ENCODE results near the gene CATSPER1.

Gene CATSPER1

DNA sequence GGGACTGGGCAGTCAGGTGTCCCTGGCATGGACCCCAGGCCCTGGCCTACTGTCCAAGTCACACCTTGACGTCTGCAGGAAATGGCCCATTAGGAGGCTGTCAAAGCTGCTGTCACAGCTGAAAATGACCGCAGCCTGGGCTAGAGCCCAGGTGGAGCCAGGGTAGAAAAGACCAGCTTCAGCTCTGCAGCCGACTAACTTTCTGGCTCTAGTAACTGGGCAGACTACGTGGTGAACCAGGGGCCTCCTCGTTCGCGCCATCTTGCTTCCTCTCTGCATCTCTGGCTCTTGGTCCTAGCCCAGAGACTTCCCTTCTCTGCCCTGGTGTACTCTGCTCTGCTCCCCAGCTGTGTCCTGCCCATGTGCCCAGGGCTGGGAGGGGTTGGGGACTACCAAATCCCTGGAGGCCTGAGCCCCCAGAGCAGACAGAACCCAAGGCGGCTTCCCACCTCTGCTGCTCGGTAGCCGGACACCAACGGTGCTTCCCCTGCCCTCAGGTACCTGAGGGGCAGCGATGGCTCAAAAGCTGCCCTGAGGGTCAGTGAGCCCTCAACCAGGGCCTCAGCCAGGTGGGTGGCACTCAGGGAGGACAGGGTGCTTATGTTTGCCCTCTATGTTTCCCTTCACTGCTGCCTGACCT, 45.1 kb downstream of the CATSPER1 start:
- no peak for DNase-seq (ENCODE audit: low spot score)
- Histone ChIP-seq H4K91ac (ENCODE audit: low read depth, low read length, poor library complexity) (no peak overlapping the region), H3K79me1 (ENCODE audit: low read depth, low read length) (no peaks in the 10 kb centered on the region), H2AFZ (ENCODE audit: low read length) (no peak overlapping the region), H3K4me2 (ENCODE audit: insufficient read depth, low read length, poor library complexity, severe bottlenecking) (no peak overlapping the region), H3K4me1 (ENCODE audit: control insufficient read depth in 2 of 2, insufficient read depth in 1 of 2, low read depth in 1 of 2, low read length in 2 of 2) (no peaks in the 10 kb centered on the region), H2AK5ac (ENCODE audit: low read depth, low read length) (no peak overlapping the region), H3K4ac (ENCODE audit: low read length) (no peak overlapping the region), H2BK5ac (ENCODE audit: low read length) (no peak overlapping the region), H3K4me3 (ENCODE audit: low read length in 2 of 2) (no peak overlapping the region), H3K27ac (replicated peaks; ENCODE audit: low read length) (peak overlapping the region; percentile 17), H3K9me3 (replicated peaks in 1 of 2; ENCODE audit: control insufficient read depth in 2 of 2, insufficient read depth in 1 of 2, low read depth in 1 of 2, low read length in 2 of 2) (no peaks in the 10 kb centered on the region), H3K27me3 (ENCODE audit: control insufficient read depth in 3 of 3, insufficient read depth in 3 of 3, low read depth in 1 of 3, low read length in 3 of 3) (no peaks in the 10 kb centered on the region), H3K9ac (ENCODE audit: low read depth, low read length, poor library complexity) (peak overlapping the region; percentile 60), H3K14ac (ENCODE audit: low read length) (no peak overlapping the region), H2BK12ac (ENCODE audit: low read length) (peak overlapping the region; percentile 22), H3K23ac (ENCODE audit: low read depth, low read length, poor library complexity) (no peak overlapping the region), H2BK120ac (ENCODE audit: low read depth, low read length) (no peak overlapping the region), H3K18ac (ENCODE audit: low read length) (no peak overlapping the region), H3K36me3 (replicated peaks in 1 of 2; ENCODE audit: control insufficient read depth in 2 of 2, insufficient read depth in 2 of 2, low read length in 2 of 2) (peaks cover 23 to 41% of the 10 kb centered on the region in 2 donors), H2BK15ac (ENCODE audit: low read length) (no peak overlapping the region), H4K8ac (ENCODE audit: low read depth, low read length) (no peak overlapping the region)
- no CpG with 5 or more reads among the region's 12 CpGs for WGBS, 2 donors (ENCODE audit: extremely low coverage in 2 of 2, insufficient read length in 2 of 2, insufficient replicate concordance in 1 of 2)

GRCh38 chr11:65979261-65979759, 47.0 kb downstream of the CATSPER1 start:
- H3K14ac ChIP-seq (ENCODE audit: low read length) = no peak overlapping the region
- no peak overlapping the region for H2AFZ ChIP-seq (ENCODE audit: low read length)
- no peak overlapping the region for H3K4ac ChIP-seq (ENCODE audit: low read length)
- H3K27me3 ChIP-seq (ENCODE audit: control insufficient read depth in 3 of 3, insufficient read depth in 3 of 3, low read depth in 1 of 3, low read length in 3 of 3) = no peaks in the 10 kb centered on the region
- H3K27ac ChIP-seq (replicated peaks; ENCODE audit: low read length) = no peak overlapping the region
- H4K91ac ChIP-seq (ENCODE audit: low read depth, low read length, poor library complexity) = no peak overlapping the region
- no peak overlapping the region for H4K8ac ChIP-seq (ENCODE audit: low read depth, low read length)
- no peak overlapping the region for H3K4me3 ChIP-seq (ENCODE audit: low read length in 2 of 2)
- H2AK5ac ChIP-seq (ENCODE audit: low read depth, low read length) = no peak overlapping the region
- H2BK15ac ChIP-seq (ENCODE audit: low read length) = no peak overlapping the region
- no peaks in the 10 kb centered on the region for H3K9me3 ChIP-seq (replicated peaks in 1 of 2; ENCODE audit: control insufficient read depth in 2 of 2, insufficient read depth in 1 of 2, low read depth in 1 of 2, low read length in 2 of 2)
- no peak for DNase-seq (ENCODE audit: low spot score)
- H2BK120ac ChIP-seq (ENCODE audit: low read depth, low read length) = no peak overlapping the region
- H3K79me1 ChIP-seq (ENCODE audit: low read depth, low read length) = no peaks in the 10 kb centered on the region
- H2BK12ac ChIP-seq (ENCODE audit: low read length) = no peak overlapping the region
- no CpG with 5 or more reads among the region's 10 CpGs for WGBS, 2 donors (ENCODE audit: extremely low coverage in 2 of 2, insufficient read length in 2 of 2, insufficient replicate concordance in 1 of 2)
- H3K4me2 ChIP-seq (ENCODE audit: insufficient read depth, low read length, poor library complexity, severe bottlenecking) = no peak overlapping the region
- no peak overlapping the region for H3K18ac ChIP-seq (ENCODE audit: low read length)
- no peaks in the 10 kb centered on the region for H3K4me1 ChIP-seq (ENCODE audit: control insufficient read depth in 2 of 2, insufficient read depth in 1 of 2, low read depth in 1 of 2, low read length in 2 of 2)
- no peak overlapping the region for H3K9ac ChIP-seq (ENCODE audit: low read depth, low read length, poor library complexity)
- H3K23ac ChIP-seq (ENCODE audit: low read depth, low read length, poor library complexity) = no peak overlapping the region
- no peak overlapping the region for H2BK5ac ChIP-seq (ENCODE audit: low read length)
- H3K36me3 ChIP-seq (replicated peaks in 1 of 2; ENCODE audit: control insufficient read depth in 2 of 2, insufficient read depth in 2 of 2, low read length in 2 of 2) = peaks cover 30 to 53% of the 10 kb centered on the region in 2 donors

GRCh38 chr11:65978391-65979238, 47.7 kb downstream of the CATSPER1 start:
- no peak overlapping the region for H4K91ac ChIP-seq (ENCODE audit: low read depth, low read length, poor library complexity)
- peak overlapping the region; percentile 17 for H4K8ac ChIP-seq (ENCODE audit: low read depth, low read length)
- WGBS, 2 donors (ENCODE audit: extremely low coverage in 2 of 2, insufficient read length in 2 of 2, insufficient replicate concordance in 1 of 2) = no CpG with 5 or more reads among the region's 34 CpGs
- no peak overlapping the region for H3K4ac ChIP-seq (ENCODE audit: low read length)
- no peaks in the 10 kb centered on the region for H3K4me1 ChIP-seq (ENCODE audit: control insufficient read depth in 2 of 2, insufficient read depth in 1 of 2, low read depth in 1 of 2, low read length in 2 of 2)
- no peak overlapping the region for H3K23ac ChIP-seq (ENCODE audit: low read depth, low read length, poor library complexity)
- no peak overlapping the region for H2BK5ac ChIP-seq (ENCODE audit: low read length)
- no peak overlapping the region for H2BK15ac ChIP-seq (ENCODE audit: low read length)
- no peak overlapping the region for H2AFZ ChIP-seq (ENCODE audit: low read length)
- H2BK120ac ChIP-seq (ENCODE audit: low read depth, low read length) = no peak overlapping the region
- no peak overlapping the region for H3K4me2 ChIP-seq (ENCODE audit: insufficient read depth, low read length, poor library complexity, severe bottlenecking)
- no peak overlapping the region for H3K4me3 ChIP-seq (ENCODE audit: low read length in 2 of 2)
- no peak overlapping the region for H3K9ac ChIP-seq (ENCODE audit: low read depth, low read length, poor library complexity)
- peaks cover 0 to under 1% of the 10 kb centered on the region in 2 donors for H3K9me3 ChIP-seq (replicated peaks in 1 of 2; ENCODE audit: control insufficient read depth in 2 of 2, insufficient read depth in 1 of 2, low read depth in 1 of 2, low read length in 2 of 2)
- no peak overlapping the region for H3K14ac ChIP-seq (ENCODE audit: low read length)
- H3K79me1 ChIP-seq (ENCODE audit: low read depth, low read length) = no peaks in the 10 kb centered on the region
- no peak overlapping the region for H2AK5ac ChIP-seq (ENCODE audit: low read depth, low read length)
- H3K36me3 ChIP-seq (replicated peaks in 1 of 2; ENCODE audit: control insufficient read depth in 2 of 2, insufficient read depth in 2 of 2, low read length in 2 of 2) = peaks cover 32 to 56% of the 10 kb centered on the region in 2 donors
- H3K18ac ChIP-seq (ENCODE audit: low read length) = no peak overlapping the region
- no peak overlapping the region for H3K27ac ChIP-seq (replicated peaks; ENCODE audit: low read length)
- no peak for DNase-seq (ENCODE audit: low spot score)
- H2BK12ac ChIP-seq (ENCODE audit: low read length) = peak overlapping the region; percentile 22
- no peaks in the 10 kb centered on the region for H3K27me3 ChIP-seq (ENCODE audit: control insufficient read depth in 3 of 3, insufficient read depth in 3 of 3, low read depth in 1 of 3, low read length in 3 of 3)
